Stimulated activated CD4-positive, alpha-beta T cell treated with anti-CD3 and anti-CD28 coated beads, TNF-alpha, amount 100 ng/mL, for 1 hour (primary cell): Measurements from ENCODE around the gene ATP5MG.
"Not testable (repeated sequence)": the region's sequence is repeated elsewhere in the genome, so short reads cannot be mapped to it uniquely, and the experiment has no call there.

Experiments
- DNase-seq, 3 donors: peaks; one replicate each; pipeline ENCODE4 v3.0.0-alpha.2; 2020; ENCODE audit warnings: low read depth in 3 of 3, low spot score in 1 of 3

Gene ATP5MG

DNA sequence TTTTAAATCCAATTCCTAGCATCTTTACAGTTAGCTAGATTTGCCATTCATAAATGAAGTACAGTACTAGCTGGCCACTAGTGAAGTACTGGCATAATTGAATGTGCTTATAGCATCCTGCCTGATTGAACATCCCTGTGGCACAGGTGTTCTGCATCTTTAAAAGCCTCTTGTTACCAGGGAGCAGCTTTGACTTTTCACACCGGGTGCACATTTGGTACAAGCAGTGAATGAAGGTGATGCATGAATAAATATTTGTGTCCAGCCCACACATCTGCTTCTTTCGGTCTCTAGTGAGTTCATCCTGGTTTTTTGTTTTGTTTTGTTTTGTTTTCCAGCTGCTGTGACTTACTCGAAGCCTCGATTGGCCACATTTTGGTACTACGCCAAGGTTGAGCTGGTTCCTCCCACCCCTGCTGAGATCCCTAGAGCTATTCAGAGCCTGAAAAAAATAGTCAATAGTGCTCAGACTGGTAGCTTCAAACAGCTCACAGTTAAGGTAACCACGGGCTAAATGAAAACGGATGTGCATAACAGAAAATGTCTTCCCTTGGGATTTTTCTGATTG is 5.3 kb downstream of the ATP5MG start:
- DNase-seq, result no peak

GRCh38 chr11:118410055-118410745 is 8.8 kb downstream of the ATP5MG start:
- DNase-seq, result no peak

- DNase-seq, result no peak
Measured at GRCh38 chr11:118411530-118411929, 10.1 kb downstream of the ATP5MG start.

DNA sequence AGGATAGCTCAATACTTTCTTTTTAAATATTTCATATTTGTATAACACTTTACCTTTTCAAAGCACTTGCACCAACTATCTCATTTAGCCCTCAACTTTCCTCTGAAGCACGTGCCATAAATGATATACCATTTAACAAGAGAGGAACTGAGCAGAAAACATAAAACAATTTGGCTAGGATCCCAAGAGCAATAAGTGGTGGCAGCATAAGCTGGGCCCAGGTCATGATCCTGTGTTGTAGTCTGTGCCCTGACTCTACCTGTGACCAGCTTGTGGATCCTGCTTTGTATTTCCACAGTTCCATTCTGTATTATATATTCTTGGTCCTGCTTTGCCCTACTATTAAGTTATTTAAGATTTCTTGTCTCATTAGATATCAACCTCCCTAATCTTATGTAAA is 11.5 kb downstream of the ATP5MG start:
- no peak for DNase-seq

GRCh38 chr11:118415062-118415738 is 13.8 kb downstream of the ATP5MG start:
- no peak for DNase-seq

DNA sequence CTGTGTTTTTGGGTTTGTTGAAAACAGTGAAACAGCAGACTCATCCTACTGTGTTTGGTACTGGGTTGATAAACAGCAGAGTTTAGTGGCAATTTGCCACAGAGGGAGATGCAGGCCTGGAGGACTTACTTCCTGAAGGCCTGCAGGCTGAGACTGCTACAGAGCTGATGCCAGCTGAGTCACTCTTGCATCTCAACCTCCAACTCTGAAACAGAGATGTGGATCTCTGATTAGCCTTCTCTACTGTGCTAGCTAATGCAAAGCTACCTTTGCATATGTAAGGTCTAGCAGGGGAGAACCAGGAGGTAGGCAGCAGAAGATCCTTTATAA is 14.3 kb downstream of the ATP5MG start:
- no peak for DNase-seq

DNA sequence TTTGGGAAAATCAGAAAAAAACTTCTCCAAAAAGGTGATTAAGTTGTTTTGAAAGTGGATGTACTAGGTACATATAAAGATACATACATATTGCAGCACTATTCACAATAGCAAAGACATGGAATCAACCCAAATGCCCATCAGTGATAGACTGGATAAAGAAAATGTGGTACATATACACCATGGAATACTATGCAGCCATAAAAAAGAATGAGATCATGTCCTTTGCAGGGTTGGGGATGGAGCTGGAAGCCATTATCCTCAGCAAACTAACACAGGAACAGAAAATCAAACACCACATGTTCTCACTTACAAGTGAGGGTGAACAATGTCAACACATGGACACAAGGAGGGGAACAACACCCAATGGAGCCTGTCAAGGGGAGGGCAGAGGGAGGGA is 15.5 kb downstream of the ATP5MG start:
- DNase-seq, result not testable (repeated sequence)

DNA sequence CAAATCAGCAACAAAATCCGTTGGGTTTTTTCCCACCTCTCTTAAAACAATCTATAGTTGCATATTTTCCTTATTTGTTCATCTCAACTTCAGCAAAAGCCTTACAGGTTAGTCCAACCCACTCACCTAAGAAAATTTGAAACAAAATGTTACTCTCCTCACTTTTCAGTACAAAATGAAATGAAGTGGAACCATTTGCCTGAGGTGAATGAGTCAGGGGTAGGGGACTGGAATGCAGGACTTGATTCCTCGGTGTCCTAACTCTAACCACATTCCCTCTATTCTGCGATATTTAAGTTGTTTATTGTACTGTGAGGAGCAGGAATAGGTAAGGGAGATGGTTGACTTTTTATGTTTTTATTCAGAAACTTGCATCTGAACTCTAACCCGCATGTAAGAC is 16.4 kb downstream of the ATP5MG start:
- no peak for DNase-seq

DNA sequence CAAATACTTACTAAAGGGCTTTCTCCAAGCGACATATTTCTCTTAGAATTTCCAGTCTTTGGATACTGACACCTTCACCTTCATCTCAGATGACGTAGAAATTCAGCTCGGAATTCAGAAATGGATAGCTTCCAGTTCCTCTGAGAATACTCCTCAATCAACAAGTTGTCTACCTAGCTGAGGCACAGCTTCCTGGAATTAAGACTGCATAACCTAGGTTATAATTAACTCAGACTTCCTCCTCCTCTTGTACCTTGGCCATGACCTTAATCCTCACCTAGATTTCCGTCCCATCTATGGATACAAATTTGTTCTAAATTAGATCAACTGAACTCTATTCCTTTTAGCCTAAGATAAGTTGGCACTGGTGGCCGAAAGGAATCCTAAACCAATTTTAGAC is 17.4 kb downstream of the ATP5MG start:
- DNase-seq, result no peak

DNA sequence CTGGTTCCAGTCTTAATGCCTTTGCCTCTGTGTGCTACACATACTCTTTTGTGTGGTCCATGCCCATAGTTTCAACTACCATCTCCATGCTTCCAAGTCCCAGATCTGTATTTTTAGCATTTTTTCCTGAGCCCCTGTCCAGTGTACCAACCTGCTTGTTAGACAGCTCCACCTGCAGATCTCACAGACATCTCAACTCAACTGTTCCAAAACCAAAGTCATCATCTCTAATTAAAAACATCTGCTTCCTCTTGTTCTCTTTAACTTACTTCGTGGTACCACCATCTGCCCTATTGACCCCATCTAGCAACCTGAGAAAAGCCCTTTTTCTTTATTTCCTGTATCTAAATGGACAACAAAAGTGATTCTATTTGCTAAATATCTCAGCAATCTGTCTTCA is 26.3 kb downstream of the ATP5MG start:
- DNase-seq, result no peak

- DNase-seq, result no peak
Measured at GRCh38 chr11:118430956-118431355, 29.6 kb downstream of the ATP5MG start.

GRCh38 chr11:118434123-118434552 is 32.7 kb downstream of the ATP5MG start:
- DNase-seq, result no peak

DNA sequence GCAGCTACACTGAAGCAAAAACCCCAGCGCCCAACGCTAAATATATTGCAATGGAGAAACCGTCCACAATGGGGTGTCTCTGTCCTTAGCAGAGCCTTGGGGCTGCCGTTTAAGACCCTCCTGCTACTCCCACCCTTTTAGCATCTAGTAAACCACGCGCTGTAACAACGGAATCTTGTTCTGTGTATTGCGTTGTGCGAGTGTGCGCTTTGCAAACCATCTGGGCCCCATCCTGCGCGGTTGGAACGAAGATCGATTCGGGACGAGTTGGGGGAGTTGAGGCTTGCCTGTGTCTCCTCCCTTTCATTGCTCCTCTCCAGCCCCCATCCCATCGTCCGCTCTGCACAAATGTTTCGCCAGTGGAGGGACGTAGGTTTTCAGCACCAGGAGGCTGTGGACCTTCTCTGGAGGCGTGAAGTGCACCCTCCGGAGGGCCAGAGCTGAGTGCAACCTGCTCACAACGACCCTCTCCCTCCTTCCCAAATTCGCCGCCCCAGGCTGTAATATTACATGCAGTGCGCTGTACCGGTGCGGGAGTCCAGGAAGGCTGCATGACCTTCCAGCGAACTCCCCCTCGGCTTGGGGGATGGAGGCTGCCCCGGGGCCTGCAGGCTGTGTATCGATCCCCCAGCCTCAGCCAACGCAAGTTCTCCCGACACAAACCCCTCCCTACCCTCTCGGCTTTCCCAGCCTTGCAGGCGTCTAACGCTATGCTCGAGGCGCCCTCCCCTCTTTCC is 33.3 kb downstream of the ATP5MG start:
- peak in 1 of 3 donors; percentile 21 for DNase-seq

- DNase-seq, result peak in 1 of 3 donors; percentile 38
Measured at GRCh38 chr11:118435290-118435892, 34.0 kb downstream of the ATP5MG start.

DNA sequence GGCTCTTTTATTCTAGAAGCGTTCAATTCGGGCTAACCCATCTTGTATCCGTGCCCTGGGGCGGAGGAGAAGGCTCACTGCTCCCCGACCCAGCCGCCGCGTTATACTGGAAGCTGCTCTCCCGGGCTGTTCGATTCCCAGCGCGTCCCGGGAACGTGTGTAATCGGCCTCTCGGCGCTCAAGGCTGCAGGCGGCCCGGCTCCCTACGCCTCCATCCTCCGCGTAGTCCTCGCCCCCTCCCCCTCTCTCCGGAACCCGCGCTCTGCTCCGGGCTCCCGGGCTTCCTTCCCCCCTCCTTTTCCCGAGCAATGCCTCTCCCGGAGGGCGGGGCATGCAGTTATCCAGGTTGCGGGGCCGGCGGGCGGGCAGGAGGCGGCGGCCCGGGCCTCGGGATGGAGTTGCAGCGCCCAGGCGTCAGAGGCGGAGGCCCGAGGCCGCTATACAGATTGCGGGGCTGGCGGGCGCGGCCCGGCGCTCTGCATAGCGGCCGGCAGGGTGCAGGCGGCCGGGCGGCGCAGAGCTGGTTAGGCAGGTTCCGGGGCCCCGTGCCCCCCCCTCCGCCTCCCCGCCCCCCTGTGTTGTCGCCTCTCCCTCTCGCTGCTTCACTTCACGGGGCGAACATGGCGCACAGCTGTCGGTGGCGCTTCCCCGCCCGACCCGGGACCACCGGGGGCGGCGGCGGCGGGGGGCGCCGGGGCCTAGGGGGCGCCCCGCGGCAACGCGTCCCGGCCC is 34.7 kb downstream of the ATP5MG start, which contains the start of gene KMT2A:
TSS of gene KMT2A (plus strand) at position 600 of the 732 bp plus-strand sequence. CDS start at position 621, 21 bp downstream.
- peak; percentile 83 to 95 (median 88) for DNase-seq

DNA sequence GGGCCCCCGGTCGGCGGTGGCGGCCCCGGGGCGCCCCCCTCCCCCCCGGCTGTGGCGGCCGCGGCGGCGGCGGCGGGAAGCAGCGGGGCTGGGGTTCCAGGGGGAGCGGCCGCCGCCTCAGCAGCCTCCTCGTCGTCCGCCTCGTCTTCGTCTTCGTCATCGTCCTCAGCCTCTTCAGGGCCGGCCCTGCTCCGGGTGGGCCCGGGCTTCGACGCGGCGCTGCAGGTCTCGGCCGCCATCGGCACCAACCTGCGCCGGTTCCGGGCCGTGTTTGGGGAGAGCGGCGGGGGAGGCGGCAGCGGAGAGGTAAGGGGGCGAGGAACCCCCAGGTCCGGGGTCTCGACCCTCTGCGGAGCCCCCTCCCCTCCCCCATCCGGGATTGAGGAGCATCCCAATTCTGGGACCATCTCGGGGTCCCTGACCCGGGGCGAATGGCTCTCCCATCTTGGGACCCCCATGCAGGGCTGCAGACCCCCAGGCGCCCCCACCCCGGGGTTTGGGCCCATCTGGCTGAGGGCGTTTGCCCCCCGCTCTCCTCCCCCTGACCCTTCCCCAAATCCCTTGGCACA is 35.3 kb downstream of the ATP5MG start:
- DNase-seq, result no peak

DNA sequence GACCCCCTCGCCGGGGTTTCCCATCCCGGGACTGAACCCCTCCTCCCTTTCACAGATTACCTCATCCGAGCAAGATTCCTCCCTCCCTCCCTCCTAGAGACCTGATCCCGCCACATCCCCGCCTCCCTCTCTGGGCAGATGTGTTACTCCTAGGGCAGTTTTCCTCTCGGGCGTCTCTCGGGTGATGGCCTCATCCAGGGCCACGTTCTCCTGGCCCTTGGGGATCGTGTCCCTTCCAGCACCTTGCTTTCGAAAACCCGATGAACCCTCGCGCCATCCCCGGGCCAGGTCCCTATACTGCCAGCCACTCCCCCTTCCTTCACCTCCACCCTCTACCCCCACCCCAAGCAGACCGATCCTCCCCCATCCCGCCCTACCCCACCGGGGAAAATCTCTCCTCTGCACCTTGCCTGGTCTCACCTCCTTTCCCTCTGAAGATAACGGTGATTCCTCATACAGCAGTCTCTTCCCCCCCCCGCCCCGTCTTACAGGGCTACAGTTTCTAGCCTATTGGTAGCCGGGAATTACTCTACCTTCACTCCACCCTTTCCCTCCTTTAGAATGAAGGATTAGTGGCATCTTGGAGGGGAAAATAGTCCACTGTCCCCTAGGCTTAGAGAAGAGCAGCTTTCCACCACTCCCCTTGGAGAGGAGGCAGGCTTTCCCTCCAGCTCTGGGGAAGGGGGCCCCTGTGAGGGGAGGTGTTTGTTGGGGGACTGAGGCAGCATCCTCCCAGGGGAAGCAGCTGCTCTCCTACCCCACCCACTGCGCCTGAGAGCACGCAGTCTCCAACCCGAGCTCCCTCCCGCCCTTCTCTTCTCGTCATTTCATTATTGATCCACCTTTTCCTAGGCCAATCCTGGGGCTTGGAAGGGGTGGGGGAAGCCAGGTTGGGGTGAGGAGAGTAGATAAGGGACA is 36.1 kb downstream of the ATP5MG start:
- peak in 1 of 3 donors; percentile 27 for DNase-seq

DNA sequence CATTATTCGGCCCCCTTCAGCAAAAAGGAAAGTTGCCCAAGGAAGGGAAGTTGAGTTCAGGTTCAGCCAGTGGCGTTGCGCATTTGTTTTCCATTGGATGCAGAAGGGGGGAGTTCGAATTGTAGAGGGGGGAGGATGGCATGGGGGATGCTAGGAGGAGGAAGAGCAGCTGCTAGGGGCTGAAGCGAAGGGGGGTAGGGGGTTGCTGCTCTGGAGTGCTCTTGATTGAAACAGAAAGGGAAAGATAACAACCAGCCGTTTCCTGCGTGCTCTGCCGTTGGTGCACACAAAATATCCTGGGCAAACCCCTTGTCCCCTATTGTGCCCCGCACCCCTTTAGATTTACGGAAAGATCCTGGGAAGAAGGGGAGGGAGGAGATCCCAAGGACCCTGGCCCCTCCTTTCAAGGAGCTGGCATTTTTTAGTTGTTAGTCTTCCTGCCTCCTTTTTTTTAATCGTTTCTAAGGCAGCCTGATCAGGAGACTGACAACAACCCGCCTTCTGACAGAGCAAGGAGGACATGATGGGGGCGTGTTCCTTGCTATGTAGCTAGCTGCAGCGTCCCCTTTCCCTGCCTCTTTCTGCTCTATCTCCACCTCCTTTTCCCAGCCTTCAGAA is 37.0 kb downstream of the ATP5MG start:
- peak in 1 of 3 donors; percentile 18 for DNase-seq

GRCh38 chr11:118439646-118440045 is 38.2 kb downstream of the ATP5MG start:
- no peak for DNase-seq
